ENCODE results near the gene LDHD.

- TF ChIP-seq POLR2AphosphoS5 (IDR thresholded peaks at IDR 0.05; ENCODE audit: low read depth, low read length) (no peak), TAF1 (IDR thresholded peaks at IDR 0.05; ENCODE audit: borderline replicate concordance, insufficient read depth, low read length) (no peak), SIN3A (IDR thresholded peaks at IDR 0.05; ENCODE audit: borderline replicate concordance, insufficient read depth, low read length) (no peak)
- TF ChIP-seq, protein P1, sequence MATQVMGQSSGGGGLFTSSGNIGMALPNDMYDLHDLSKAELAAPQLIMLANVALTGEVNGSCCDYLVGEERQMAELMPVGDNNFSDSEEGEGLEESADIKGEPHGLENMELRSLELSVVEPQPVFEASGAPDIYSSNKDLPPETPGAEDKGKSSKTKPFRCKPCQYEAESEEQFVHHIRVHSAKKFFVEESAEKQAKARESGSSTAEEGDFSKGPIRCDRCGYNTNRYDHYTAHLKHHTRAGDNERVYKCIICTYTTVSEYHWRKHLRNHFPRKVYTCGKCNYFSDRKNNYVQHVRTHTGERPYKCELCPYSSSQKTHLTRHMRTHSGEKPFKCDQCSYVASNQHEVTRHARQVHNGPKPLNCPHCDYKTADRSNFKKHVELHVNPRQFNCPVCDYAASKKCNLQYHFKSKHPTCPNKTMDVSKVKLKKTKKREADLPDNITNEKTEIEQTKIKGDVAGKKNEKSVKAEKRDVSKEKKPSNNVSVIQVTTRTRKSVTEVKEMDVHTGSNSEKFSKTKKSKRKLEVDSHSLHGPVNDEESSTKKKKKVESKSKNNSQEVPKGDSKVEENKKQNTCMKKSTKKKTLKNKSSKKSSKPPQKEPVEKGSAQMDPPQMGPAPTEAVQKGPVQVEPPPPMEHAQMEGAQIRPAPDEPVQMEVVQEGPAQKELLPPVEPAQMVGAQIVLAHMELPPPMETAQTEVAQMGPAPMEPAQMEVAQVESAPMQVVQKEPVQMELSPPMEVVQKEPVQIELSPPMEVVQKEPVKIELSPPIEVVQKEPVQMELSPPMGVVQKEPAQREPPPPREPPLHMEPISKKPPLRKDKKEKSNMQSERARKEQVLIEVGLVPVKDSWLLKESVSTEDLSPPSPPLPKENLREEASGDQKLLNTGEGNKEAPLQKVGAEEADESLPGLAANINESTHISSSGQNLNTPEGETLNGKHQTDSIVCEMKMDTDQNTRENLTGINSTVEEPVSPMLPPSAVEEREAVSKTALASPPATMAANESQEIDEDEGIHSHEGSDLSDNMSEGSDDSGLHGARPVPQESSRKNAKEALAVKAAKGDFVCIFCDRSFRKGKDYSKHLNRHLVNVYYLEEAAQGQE (IDR thresholded peaks at IDR 0.05; ENCODE audit: insufficient read depth in 1 of 2, low read depth in 2 of 2, low read length in 2 of 2), result no peak
Observed at GRCh38 chr16:75088934-75089333, 27.6 kb downstream of the LDHD start.
